Measurements from ENCODE around the gene MTCL3.

- TF ChIP-seq POLR2A (IDR thresholded peaks at IDR 0.05) = no peak
- TF ChIP-seq CTCF (IDR thresholded peaks at IDR 0.05) = no peak
- no peak for TF ChIP-seq POLR2AphosphoS5 (IDR thresholded peaks at IDR 0.05)
These were observed 50.2 kb downstream of the MTCL3 start for GRCh38 chr6:127468936-127469335.
